ENCODE data around the gene DIDO1. TPM values are rescaled to one million over a fixed set of nuclear protein-coding genes. Genes with fewer than 3 reads are reported as not detected.

The DIDO1 gene
- total and polyA plus RNA-seq, 2 of the 13 experiments (the other 11 are each of a cell fraction or from before 2014, with no cell fraction given), result 75.0 to 75.1 TPM

DNA sequence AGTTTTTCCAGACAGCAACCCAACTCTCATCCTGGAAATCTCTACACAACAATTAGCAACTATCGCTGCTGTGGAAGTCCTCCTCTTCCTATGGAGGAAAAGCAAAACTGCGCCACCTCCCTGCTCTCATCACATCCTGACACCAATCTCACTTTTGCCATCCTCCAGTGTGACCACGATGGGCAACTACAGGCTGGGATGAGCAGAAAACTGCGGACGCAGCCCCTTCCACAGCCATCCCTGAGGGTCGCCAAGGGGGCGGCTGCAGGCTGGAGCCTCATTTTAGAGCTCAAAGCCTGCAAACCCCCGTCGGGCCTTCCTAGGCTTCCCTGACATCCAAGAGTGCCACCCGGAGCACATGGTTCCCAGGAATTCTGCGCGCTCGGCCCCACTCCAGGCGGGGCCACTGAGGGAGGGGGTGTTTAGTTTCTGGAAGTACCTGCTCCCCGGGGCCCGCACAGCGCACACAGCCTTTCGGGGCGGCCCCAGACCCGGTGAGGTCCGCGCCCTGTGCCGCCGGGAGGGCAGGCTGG lies 65.8 kb downstream of the DIDO1 start (continued):
- TF ChIP-seq THAP11 (CRISPR knock-in tag; IDR thresholded peaks at IDR 0.05) (peak; percentile 10; the same call in 1 of the 2 replicates), XBP1 (CRISPR knock-in tag; IDR thresholded peaks at IDR 0.05) (no peak), PHF8 (CRISPR knock-in tag; IDR thresholded peaks at IDR 0.05) (no peak; the same call in 1 of the 2 replicates), YEATS4 (CRISPR knock-in tag; IDR thresholded peaks at IDR 0.05; ENCODE audit: borderline replicate concordance) (peak; percentile 55), ELF1 (CRISPR knock-in tag; IDR thresholded peaks at IDR 0.05) (no peak), RARA (CRISPR knock-in tag; IDR thresholded peaks at IDR 0.05) (no peak), ZNF768 (CRISPR knock-in tag; IDR thresholded peaks at IDR 0.05) (0 out of 2 replicates have a peak, but pooled peaks have one; percentile 39), ZNF441 (CRISPR knock-in tag; IDR thresholded peaks at IDR 0.05; ENCODE audit: borderline replicate concordance) (0 out of 2 replicates have a peak, but pooled peaks have one; percentile 25), ZNF136 (CRISPR knock-in tag; IDR thresholded peaks at IDR 0.05; ENCODE audit: low read depth) (no peak), BORCS8-MEF2B (CRISPR knock-in tag; IDR thresholded peaks at IDR 0.05) (peak; percentile 35; the same call in 1 of the 2 replicates), ZNF431 (CRISPR knock-in tag; IDR thresholded peaks at IDR 0.05; ENCODE audit: borderline replicate concordance, low read depth) (no peak)
- TF ChIP-seq, protein P1, sequence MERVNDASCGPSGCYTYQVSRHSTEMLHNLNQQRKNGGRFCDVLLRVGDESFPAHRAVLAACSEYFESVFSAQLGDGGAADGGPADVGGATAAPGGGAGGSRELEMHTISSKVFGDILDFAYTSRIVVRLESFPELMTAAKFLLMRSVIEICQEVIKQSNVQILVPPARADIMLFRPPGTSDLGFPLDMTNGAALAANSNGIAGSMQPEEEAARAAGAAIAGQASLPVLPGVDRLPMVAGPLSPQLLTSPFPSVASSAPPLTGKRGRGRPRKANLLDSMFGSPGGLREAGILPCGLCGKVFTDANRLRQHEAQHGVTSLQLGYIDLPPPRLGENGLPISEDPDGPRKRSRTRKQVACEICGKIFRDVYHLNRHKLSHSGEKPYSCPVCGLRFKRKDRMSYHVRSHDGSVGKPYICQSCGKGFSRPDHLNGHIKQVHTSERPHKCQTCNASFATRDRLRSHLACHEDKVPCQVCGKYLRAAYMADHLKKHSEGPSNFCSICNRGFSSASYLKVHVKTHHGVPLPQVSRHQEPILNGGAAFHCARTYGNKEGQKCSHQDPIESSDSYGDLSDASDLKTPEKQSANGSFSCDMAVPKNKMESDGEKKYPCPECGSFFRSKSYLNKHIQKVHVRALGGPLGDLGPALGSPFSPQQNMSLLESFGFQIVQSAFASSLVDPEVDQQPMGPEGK (CRISPR knock-in tag; IDR thresholded peaks at IDR 0.05), result peak; percentile 81
- TF ChIP-seq, protein P2, sequence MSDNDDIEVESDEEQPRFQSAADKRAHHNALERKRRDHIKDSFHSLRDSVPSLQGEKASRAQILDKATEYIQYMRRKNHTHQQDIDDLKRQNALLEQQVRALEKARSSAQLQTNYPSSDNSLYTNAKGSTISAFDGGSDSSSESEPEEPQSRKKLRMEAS (IDR thresholded peaks at IDR 0.05), result peak; percentile 58; the same call in 1 of the 2 replicates
- TF ChIP-seq, protein P3, sequence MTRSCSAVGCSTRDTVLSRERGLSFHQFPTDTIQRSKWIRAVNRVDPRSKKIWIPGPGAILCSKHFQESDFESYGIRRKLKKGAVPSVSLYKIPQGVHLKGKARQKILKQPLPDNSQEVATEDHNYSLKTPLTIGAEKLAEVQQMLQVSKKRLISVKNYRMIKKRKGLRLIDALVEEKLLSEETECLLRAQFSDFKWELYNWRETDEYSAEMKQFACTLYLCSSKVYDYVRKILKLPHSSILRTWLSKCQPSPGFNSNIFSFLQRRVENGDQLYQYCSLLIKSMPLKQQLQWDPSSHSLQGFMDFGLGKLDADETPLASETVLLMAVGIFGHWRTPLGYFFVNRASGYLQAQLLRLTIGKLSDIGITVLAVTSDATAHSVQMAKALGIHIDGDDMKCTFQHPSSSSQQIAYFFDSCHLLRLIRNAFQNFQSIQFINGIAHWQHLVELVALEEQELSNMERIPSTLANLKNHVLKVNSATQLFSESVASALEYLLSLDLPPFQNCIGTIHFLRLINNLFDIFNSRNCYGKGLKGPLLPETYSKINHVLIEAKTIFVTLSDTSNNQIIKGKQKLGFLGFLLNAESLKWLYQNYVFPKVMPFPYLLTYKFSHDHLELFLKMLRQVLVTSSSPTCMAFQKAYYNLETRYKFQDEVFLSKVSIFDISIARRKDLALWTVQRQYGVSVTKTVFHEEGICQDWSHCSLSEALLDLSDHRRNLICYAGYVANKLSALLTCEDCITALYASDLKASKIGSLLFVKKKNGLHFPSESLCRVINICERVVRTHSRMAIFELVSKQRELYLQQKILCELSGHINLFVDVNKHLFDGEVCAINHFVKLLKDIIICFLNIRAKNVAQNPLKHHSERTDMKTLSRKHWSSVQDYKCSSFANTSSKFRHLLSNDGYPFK (CRISPR knock-in tag; IDR thresholded peaks at IDR 0.05; ENCODE audit: borderline replicate concordance), result peak; percentile 50; the same call in 1 of the 2 replicates
- TF ChIP-seq, protein P4, sequence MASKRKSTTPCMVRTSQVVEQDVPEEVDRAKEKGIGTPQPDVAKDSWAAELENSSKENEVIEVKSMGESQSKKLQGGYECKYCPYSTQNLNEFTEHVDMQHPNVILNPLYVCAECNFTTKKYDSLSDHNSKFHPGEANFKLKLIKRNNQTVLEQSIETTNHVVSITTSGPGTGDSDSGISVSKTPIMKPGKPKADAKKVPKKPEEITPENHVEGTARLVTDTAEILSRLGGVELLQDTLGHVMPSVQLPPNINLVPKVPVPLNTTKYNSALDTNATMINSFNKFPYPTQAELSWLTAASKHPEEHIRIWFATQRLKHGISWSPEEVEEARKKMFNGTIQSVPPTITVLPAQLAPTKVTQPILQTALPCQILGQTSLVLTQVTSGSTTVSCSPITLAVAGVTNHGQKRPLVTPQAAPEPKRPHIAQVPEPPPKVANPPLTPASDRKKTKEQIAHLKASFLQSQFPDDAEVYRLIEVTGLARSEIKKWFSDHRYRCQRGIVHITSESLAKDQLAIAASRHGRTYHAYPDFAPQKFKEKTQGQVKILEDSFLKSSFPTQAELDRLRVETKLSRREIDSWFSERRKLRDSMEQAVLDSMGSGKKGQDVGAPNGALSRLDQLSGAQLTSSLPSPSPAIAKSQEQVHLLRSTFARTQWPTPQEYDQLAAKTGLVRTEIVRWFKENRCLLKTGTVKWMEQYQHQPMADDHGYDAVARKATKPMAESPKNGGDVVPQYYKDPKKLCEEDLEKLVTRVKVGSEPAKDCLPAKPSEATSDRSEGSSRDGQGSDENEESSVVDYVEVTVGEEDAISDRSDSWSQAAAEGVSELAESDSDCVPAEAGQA (IDR thresholded peaks at IDR 0.05; ENCODE audit: low read depth), result 0 out of 2 replicates have a peak, but pooled peaks have one; percentile 26
- TF ChIP-seq, protein P4 (CRISPR knock-in tag; IDR thresholded peaks at IDR 0.05; ENCODE audit: borderline replicate concordance), result no peak
- TF ChIP-seq, protein P5, sequence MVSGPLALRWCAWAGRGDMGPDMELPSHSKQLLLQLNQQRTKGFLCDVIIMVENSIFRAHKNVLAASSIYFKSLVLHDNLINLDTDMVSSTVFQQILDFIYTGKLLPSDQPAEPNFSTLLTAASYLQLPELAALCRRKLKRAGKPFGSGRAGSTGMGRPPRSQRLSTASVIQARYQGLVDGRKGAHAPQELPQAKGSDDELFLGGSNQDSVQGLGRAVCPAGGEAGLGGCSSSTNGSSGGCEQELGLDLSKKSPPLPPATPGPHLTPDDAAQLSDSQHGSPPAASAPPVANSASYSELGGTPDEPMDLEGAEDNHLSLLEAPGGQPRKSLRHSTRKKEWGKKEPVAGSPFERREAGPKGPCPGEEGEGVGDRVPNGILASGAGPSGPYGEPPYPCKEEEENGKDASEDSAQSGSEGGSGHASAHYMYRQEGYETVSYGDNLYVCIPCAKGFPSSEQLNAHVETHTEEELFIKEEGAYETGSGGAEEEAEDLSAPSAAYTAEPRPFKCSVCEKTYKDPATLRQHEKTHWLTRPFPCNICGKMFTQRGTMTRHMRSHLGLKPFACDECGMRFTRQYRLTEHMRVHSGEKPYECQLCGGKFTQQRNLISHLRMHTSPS (CRISPR knock-in tag; IDR thresholded peaks at IDR 0.05; ENCODE audit: low read depth), result no peak

All from HepG2 (cell line).